ENCODE measurements around the gene FAM13C.

GRCh38 chr10:59319854-59320253 is 42.5 kb downstream of the FAM13C start:
- no peak for TF ChIP-seq CTCF (IDR thresholded peaks at IDR 0.05; ENCODE audit: low read length)
- no peak for TF ChIP-seq EZH2 (optimal IDR thresholded peaks at IDR 0.05; ENCODE audit: low read depth, low read length)

Measured in MM.1S (cell line).